NCI-H510A treated with DMSO at 0.1 percent for 48 hours (cell line): Measurements from ENCODE around the gene GID4.

ENCODE experiments used
- DNase-seq: peaks from one replicate; lab custom pipeline; 2025; lab: John Stamatoyannopoulos, UW

The GID4 gene

GRCh38 chr17:18102640-18103039 lies 63.4 kb downstream of the GID4 start:
- no peak for DNase-seq

DNA sequence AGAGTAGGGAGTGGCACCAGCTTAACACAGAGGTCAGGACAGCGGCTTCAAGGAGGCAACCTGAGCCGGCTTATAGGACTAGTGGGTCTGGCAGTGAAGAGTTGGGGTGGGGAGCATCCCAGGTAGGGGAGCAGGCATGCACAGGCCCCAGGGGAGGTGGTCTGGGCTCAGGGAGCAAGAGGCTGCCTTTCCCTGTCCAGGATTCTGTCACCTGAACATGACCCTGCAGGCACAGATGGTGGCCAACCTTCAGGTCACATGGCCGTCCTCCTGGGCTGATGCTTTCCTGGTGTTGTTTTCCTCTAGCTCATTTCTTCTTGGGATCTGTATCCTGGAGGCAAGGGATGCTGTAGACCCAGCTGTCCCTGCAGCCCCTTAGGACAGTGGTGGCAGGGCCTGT lies 65.8 kb downstream of the GID4 start:
- DNase-seq, result no peak

DNA sequence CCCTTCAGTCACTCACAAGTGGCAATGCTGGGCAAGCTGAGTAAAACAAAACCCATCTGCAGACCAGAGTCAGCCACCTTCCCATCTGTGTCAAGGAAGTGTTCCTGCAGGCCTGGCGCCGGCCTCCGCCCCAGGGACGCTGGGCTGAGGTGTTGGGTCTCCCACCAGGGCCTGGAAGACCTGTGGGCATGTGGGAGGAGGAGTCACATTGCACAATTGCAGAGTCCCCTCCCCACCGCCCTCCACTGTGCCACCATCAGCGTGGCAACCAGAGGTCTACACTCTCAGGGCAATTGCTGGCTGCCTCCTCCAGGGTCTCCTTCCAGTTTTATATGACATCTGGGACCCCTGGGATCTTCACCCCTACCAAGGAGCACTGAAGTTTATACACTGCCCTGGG lies 66.4 kb downstream of the GID4 start:
- no peak for DNase-seq

- DNase-seq, result no peak
Measured at GRCh38 chr17:18106211-18106610, 67.0 kb downstream of the GID4 start.

- no peak for DNase-seq
Measured at GRCh38 chr17:18107061-18107790, 68.0 kb downstream of the GID4 start.

DNA sequence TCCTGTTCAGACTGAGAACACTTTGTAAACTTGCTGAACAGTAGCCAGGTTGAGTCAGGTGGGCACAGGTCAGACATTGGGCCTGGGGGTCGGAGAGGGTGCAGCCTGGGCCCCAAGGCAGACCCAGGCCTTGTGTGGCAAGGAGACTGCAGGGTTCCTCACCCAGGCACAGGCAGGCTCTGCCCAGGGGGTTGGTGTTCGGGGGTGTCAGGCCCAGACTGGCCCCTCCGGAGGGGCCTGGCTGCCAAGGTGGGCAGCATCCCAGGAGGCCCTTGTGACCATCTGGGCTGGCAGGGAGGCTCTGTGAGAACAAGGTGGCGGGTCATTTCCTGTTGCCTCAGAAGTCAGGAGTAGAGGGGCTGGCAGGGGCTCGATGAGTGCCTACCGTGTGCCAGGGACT lies 68.8 kb downstream of the GID4 start:
- DNase-seq, result no peak

DNA sequence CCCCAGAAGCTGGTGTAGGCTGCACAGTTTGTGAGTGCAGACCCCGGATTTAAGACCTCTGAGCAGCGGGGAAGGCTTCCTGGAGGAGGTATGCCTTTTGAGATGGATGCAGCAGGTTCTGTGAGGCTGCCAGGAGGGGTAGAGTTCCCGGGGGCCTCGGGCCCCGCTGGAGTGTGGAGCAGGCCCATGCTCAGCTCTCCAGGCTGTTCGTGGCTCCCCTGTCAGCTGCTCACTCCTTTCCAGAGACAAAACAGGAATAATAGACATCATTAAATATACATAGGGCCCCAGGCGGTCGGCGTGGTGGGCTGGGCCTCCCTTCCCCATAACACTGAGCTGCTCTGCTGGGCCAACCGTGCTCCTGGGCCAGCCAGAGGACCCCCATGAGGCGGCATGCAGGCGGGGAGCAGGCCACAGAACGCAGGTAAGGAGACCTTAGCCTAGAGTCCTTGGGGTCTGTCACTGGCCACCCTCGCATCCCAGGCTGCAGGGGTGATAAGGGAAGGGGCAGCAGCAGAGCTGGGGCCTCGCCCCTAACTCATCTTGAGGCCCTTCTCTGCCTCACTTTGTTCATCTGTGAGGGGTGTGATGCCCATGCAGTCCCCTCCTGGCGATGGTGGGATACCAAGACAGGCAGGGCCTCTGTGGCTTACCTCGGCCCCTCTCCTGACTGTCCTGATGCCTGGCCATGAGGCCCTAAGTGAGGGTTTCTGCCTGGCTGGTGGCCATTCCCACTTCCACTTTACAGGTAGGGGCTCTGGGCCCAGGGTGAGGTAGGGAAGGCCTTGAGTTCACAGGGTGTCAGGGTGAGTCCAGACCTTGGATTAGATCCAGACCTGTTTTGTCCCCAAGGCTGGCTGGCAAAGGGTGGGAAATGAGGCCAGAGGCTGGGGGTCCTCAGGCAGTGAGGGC lies 69.4 kb downstream of the GID4 start, which contains the start of gene MYO15A:
TSS of gene MYO15A (plus strand) at position 356 of the 912 bp plus-strand sequence. CDS start 10,045 bp downstream, outside the sequence.
- DNase-seq, result no peak

DNA sequence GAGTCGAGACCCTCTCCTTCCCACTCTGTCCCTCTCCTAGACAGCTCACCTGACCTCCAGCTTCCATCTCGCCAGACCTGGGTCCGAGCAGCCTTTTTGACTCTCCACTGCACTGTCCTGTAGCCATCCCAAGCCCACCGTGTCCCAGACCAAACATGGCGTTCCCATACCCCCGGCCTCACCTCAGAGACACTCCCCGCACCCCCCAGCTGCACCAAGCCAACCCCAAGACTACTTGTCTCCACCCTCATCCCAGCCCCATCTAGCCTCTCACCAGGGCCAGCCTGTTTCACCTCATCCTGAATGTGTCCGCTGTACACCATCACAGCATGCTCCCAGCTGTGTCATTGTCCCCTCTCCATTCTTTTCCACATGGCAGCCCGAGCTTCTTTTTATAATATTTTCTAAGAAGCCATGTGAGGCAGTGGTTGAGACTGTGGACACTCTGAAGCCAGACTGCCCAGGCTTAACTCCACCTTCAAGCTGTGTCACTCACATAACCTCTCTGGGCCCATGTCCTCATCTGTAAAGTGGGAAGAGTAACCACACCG lies 70.8 kb downstream of the GID4 start:
- no peak for DNase-seq

GRCh38 chr17:18110636-18111145 lies 71.5 kb downstream of the GID4 start:
- DNase-seq, result no peak

DNA sequence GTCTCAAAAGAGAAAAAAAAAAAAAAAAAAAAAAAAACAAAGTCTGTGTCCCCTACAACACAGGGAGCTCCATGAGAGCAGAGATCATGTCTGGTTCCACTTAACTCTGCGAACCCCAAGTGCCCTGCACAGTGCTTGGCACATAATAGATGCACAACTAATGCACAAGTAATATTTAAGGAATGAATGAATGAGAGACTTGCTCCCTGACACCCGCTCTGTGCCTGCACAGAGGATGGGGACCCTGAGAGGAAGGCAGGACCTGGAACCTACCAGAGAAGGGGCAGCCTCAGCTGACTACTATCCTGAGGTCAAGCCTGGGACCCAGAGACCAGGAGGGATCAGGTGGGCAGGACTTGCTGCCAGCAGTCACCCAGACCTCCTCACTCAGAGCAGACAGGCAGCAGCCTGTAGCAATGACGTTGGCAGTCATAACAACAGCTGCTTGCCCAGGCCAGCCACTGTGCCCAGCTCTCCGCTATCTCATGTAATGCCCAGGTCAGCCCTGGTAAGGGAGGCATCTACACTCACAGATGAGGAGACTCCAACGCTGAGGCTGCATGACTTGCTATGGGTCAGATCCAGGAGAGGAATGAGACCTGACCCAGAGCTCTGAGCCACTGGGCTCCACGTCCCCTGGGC lies 72.2 kb downstream of the GID4 start:
- DNase-seq, result no peak

DNA sequence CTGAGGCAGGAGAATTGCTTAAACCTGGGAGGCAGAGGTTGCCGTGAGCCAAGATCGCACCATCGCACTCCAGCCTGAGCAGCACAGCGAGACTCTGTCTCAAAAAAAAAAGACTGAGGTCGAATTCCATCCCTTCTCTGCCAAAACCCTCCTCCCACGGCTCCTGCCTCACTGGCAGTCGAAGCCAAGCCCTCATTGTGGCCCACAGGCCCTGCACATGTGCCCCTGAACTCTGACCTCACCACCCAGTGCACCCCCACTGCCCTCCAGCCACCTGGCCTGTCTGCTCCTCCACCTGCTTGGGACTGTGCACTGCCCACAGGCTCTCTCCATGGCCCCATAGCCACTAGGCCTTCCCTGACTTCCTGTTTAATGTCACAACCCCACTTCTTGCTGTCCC lies 76.3 kb downstream of the GID4 start:
- no peak for DNase-seq

DNA sequence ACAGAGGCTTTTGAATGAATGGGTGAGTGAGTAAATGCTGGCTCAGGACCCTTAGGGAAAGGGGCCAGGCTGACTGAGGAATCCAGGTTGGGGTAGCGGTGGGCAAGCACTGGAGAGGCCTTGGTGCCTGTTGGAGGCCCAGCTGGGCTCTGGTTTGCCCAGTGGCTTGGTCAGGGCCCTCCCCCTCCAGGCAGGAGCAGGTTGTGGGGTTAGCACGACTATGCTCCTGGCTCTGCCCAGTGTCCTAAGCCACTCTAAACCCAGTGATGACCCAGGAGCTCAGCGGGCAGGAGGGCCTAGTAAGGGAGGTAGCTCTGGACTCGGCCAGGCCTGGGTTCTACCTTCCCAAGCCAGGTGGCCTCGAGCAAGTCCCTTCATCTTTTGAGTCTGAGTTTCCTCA lies 76.9 kb downstream of the GID4 start:
- DNase-seq, result no peak

DNA sequence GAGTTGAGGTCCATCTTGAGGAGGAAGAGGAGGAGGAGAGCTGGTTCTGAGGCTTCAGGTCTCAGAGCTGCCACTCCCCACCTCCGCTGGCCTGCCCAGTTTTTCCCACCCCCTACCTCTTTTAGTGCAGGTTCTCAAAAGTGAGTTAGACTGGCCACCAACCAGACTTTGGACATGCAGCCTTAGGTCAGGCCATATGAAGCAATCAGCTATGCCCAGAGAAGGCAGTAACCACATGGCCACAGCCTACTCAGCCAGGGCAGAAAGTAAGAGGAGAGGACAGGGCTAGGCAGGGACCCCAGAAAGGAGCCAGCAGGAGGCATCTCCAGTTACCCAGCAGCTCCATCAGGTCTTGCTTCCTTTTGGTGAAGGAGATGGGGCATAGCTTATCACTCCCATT lies 78.3 kb downstream of the GID4 start:
- DNase-seq, result no peak
